Keratinocyte (primary cell): ENCODE data around the gene RFFL.

Experiments used
- EZH2 ChIP-seq: IDR thresholded peaks from one replicate; pipeline ENCODE4 v1.6.1; 2012; ENCODE audit warnings: inconsistent platforms, mild to moderate bottlenecking, low read length, moderate library complexity
- TF ChIP-seq, protein P1 (sequence below), 3 experiments: IDR thresholded peaks in 1 of 3; conservative IDR thresholded peaks in 1 of 3; optimal IDR thresholded peaks in 1 of 3; 2 replicates in 2 of 3; 3 replicates in 1 of 3; pipeline versions ENCODE3 to v1.5.1; 2011; ENCODE audit warnings: low read length in 3 of 3, mild to moderate bottlenecking in 3 of 3, moderate library complexity in 2 of 3, control low read depth in 1 of 3, inconsistent platforms in 1 of 3; ENCODE audit not compliant: insufficient read depth in 2 of 3; ENCODE audit errors: extremely low read depth in 1 of 3

DNA sequence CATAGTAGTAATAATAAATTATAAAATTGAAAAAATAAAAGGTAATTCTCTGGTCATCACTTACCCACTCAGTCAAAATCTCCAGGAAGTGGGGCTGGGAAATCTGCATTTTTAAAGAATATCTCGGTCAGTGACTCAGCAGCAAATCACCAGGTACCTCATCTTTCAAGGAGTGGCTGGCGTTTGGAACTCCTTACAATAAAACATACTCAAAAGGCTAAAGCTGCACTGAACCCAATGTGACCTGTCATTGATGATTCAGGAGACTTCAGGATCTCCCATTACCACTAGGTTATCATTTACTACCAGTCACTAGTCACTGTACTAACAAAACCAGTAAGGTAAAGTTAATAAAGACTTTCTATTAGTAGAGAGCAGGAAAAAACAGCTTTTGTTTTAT lies 21.5 kb upstream of the RFFL start:
- TF ChIP-seq, protein P1, sequence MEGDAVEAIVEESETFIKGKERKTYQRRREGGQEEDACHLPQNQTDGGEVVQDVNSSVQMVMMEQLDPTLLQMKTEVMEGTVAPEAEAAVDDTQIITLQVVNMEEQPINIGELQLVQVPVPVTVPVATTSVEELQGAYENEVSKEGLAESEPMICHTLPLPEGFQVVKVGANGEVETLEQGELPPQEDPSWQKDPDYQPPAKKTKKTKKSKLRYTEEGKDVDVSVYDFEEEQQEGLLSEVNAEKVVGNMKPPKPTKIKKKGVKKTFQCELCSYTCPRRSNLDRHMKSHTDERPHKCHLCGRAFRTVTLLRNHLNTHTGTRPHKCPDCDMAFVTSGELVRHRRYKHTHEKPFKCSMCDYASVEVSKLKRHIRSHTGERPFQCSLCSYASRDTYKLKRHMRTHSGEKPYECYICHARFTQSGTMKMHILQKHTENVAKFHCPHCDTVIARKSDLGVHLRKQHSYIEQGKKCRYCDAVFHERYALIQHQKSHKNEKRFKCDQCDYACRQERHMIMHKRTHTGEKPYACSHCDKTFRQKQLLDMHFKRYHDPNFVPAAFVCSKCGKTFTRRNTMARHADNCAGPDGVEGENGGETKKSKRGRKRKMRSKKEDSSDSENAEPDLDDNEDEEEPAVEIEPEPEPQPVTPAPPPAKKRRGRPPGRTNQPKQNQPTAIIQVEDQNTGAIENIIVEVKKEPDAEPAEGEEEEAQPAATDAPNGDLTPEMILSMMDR (optimal IDR thresholded peaks at IDR 0.05 in 1 of 3, IDR thresholded peaks at IDR 0.05 in 1 of 3, conservative IDR thresholded peaks at IDR 0.05 in 1 of 3; ENCODE audit: extremely low read depth in 1 of 3, insufficient read depth in 2 of 3, low read length in 3 of 3): no peak
- no peak for TF ChIP-seq EZH2
